Loucy (cell line): ENCODE data around the gene CSNK1G3.

Experiments used
- H2AFZ ChIP-seq: fragments of 200-600 bp; sonication (generic); 2 replicates; pipeline ENCODE4 v1.6.0; 2016; ENCODE audit warnings: antibody characterized with exemption, mild to moderate bottlenecking, low read length, moderate library complexity
- H3F3A ChIP-seq: fragments of 200-600 bp; 2 replicates; pipeline ENCODE4 v1.6.0; 2016; ENCODE audit warnings: antibody characterized with exemption, low read depth, mild to moderate bottlenecking
- H3K27me3 ChIP-seq: fragments of 200-600 bp; sonication (generic); 2 replicates; pipeline ENCODE4 v1.6.1; 2014; ENCODE audit warnings: low read length, mild to moderate bottlenecking; ENCODE audit not compliant: insufficient read depth, poor library complexity, severe bottlenecking
- H3K36me3 ChIP-seq: fragments of 200-600 bp; sonication (generic); 2 replicates; pipeline ENCODE4 v1.6.1; 2016; ENCODE audit warnings: low read length; ENCODE audit not compliant: insufficient read depth
- H3K4me1 ChIP-seq: fragments of 200-600 bp; sonication (generic); 2 replicates; pipeline ENCODE4 v1.5.1; 2014; ENCODE audit warnings: low read length, mild to moderate bottlenecking; ENCODE audit not compliant: insufficient read depth, poor library complexity, severe bottlenecking
- H3K4me2 ChIP-seq: fragments of 200-600 bp; sonication (generic); 2 replicates; pipeline ENCODE4 v1.6.0; 2014; ENCODE audit warnings: antibody characterized with exemption, low read length, low read depth, mild to moderate bottlenecking; ENCODE audit not compliant: poor library complexity, severe bottlenecking
- H3K4me3 ChIP-seq: fragments of 200-600 bp; sonication (generic); 2 replicates; pipeline ENCODE4 v1.5.1; 2014; ENCODE audit warnings: low read length, mild to moderate bottlenecking, mixed read lengths; ENCODE audit not compliant: poor library complexity, severe bottlenecking
- H3K79me2 ChIP-seq: fragments of 200-600 bp; sonication (generic); 2 replicates; pipeline ENCODE4 v1.6.1; 2014; ENCODE audit warnings: low read length; ENCODE audit not compliant: insufficient read depth
- H3K9ac ChIP-seq: fragments of 200-600 bp; sonication (generic); 2 replicates; pipeline ENCODE4 v1.6.0; 2014; ENCODE audit warnings: mild to moderate bottlenecking, low read depth, low read length, moderate library complexity; ENCODE audit not compliant: poor library complexity, severe bottlenecking
- H3K9me2 ChIP-seq: fragments of 200-600 bp; sonication (generic); replicated peaks from 2 replicates; pipeline ENCODE4 v1.6.1; 2016; ENCODE audit warnings: low read depth, low read length, mixed read lengths
- H3K9me3 ChIP-seq: fragments of 200-600 bp; sonication (generic); 2 replicates; pipeline ENCODE4 v1.6.1; 2014; ENCODE audit warnings: mild to moderate bottlenecking, antibody characterized with exemption, low read length, low read depth; ENCODE audit not compliant: insufficient read depth
- H4K20me1 ChIP-seq: fragments of 200-600 bp; sonication (generic); 2 replicates; pipeline ENCODE4 v1.6.0; 2014; ENCODE audit warnings: antibody characterized with exemption, low read length, mild to moderate bottlenecking; ENCODE audit not compliant: insufficient read depth, poor library complexity, severe bottlenecking
- CTCF ChIP-seq: fragments of 200-600 bp; sonication (generic); conservative IDR thresholded peaks from 2 replicates; pipeline ENCODE4 v1.5.1; 2014; ENCODE audit warnings: mild to moderate bottlenecking, antibody characterized with exemption, low read length
- EZH2phosphoT487 ChIP-seq: fragments of 200-600 bp; IDR thresholded peaks from 2 replicates; pipeline ENCODE4 v1.6.1; 2018; ENCODE audit warnings: antibody characterized with exemption, mild to moderate bottlenecking, moderate library complexity, borderline replicate concordance

CSNK1G3 gene

GRCh38 chr5:123496892-123497291 lies 15.1 kb upstream of the CSNK1G3 start:
- TF ChIP-seq EZH2phosphoT487 (no peak), CTCF (no peak)
- Histone ChIP-seq H3K36me3 (no peaks in the 10 kb centered on the region), H3K79me2 (no peaks in the 10 kb centered on the region), H3K27me3 (no peaks in the 10 kb centered on the region), H3K4me3 (no peak overlapping the region), H3K4me2 (no peak overlapping the region), H3F3A (no peaks in the 10 kb centered on the region), H4K20me1 (no peaks in the 10 kb centered on the region), H3K9me3 (no peaks in the 10 kb centered on the region), H3K9me2 (no peaks in the 10 kb centered on the region), H3K4me1 (no peaks in the 10 kb centered on the region), H2AFZ (no peak overlapping the region), H3K9ac (no peak overlapping the region)

- Histone ChIP-seq H3K9me3 (no peaks in the 10 kb centered on the region), H3K9me2 (no peaks in the 10 kb centered on the region), H3K36me3 (no peaks in the 10 kb centered on the region), H3K4me2 (no peak overlapping the region), H3K79me2 (no peaks in the 10 kb centered on the region), H3K4me3 (no peak overlapping the region), H2AFZ (no peak overlapping the region), H3F3A (no peaks in the 10 kb centered on the region), H3K9ac (no peak overlapping the region), H4K20me1 (no peaks in the 10 kb centered on the region), H3K27me3 (no peaks in the 10 kb centered on the region), H3K4me1 (peaks cover 5% of the 10 kb centered on the region)
- TF ChIP-seq EZH2phosphoT487 (no peak), CTCF (no peak)
Measured at GRCh38 chr5:123500471-123500870, 11.5 kb upstream of the CSNK1G3 start.

- no peaks in the 10 kb centered on the region for H3K9me3 ChIP-seq
- H3K36me3 ChIP-seq: no peaks in the 10 kb centered on the region
- peaks cover 5% of the 10 kb centered on the region for H3K4me1 ChIP-seq
- no peaks in the 10 kb centered on the region for H3K27me3 ChIP-seq
- H3F3A ChIP-seq: no peaks in the 10 kb centered on the region
- no peak overlapping the region for H3K9ac ChIP-seq
- H3K4me3 ChIP-seq: no peak overlapping the region
- H4K20me1 ChIP-seq: no peaks in the 10 kb centered on the region
- H3K79me2 ChIP-seq: no peaks in the 10 kb centered on the region
- TF ChIP-seq CTCF (no peak), EZH2phosphoT487 (no peak)
- no peak overlapping the region for H3K4me2 ChIP-seq
- no peaks in the 10 kb centered on the region for H3K9me2 ChIP-seq
- H2AFZ ChIP-seq: no peak overlapping the region
Measured at GRCh38 chr5:123502120-123502519, 9.9 kb upstream of the CSNK1G3 start.
